Adrenal gland (tissue), 12 donors: ENCODE data around the gene TES. TPM values are rescaled to one million over a fixed set of nuclear protein-coding genes. Genes with fewer than 3 reads are reported as not detected.

Experiments used
- DNase-seq, 7 donors: peaks; one replicate each; pipeline ENCODE4 v3.0.0-alpha.2; 2019 to 2020
- H3K27ac ChIP-seq, 5 donors: fragments of 200-600 bp; sonication (generic) in 4 of 5; 1 replicate in 3 of 5; 2 replicates in 2 of 5; pipeline versions ENCODE4 v1.5.1 to v1.8.0; 2016 to 2020; ENCODE audit warnings: mild to moderate bottlenecking in 1 of 5
- H3K27me3 ChIP-seq: fragments of 200-600 bp; 2 replicates; pipeline ENCODE4 v1.8.0; 2021
- H3K36me3 ChIP-seq, 2 donors: fragments of 200-600 bp; replicated peaks in 1 of 2; 1 replicate in 1 of 2; 2 replicates in 1 of 2; pipeline versions ENCODE4 v1.5.1 to v1.8.0; 2018 to 2022
- H3K4me1 ChIP-seq, 2 donors: fragments of 200-600 bp; replicated peaks in 1 of 2; 1 replicate in 1 of 2; 2 replicates in 1 of 2; pipeline versions ENCODE4 v1.5.1 to v1.8.0; 2018 to 2021
- H3K4me3 ChIP-seq, 4 donors: fragments of 200-600 bp; sonication (generic) in 3 of 4; one replicate each; pipeline ENCODE4 v1.5.1; 2016 to 2018
- H3K9me3 ChIP-seq, 3 donors: fragments of 200-600 bp; sonication (generic) in 1 of 3; replicated peaks in 1 of 3; 1 replicate in 2 of 3; 2 replicates in 1 of 3; pipeline versions ENCODE4 v1.5.1 to v1.8.0; 2016 to 2021
- POLR2A ChIP-seq, 2 donors: fragments of 450-650 bp; IDR thresholded peaks; one replicate each; pipeline ENCODE4 v1.6.1; 2017; ENCODE audit warnings: antibody characterized with exemption in 2 of 2, mild to moderate bottlenecking in 2 of 2, moderate library complexity in 1 of 2
- WGBS, 4 donors: extraction: QIAGEN DNeasy Blood & Tissue Kit in 2 of 4; methylation state at CpG; one replicate each; pipeline versions ENCODE4 v1.1.5 to v1.1.7; 2013 to 2017; 5-methylcytosine and 5-hydroxymethylcytosine counted together
- intact Hi-C, 2 donors: fragments of 100-400 bp; cut with DNase I; formaldehyde crosslinking; loops; one replicate each; pipeline versions ENCODE4 v1.14.1 to v1.15.0; 2022 to 2023
- polyA plus RNA-seq, 3 donors: library from polyadenylated mRNA; stranded (reverse); fragments of 200-250 nt in 2 of 3; fragments of 350-450 nt in 1 of 3; fragmentation: Illumina TruSeq in 1 of 3; extraction: RNeasy Lipid Tissue Mini Kit (QIAGEN cat#74804) in 1 of 3; gene quantifications; one replicate each; pipeline ENCODE4 v1.2.3, GENCODE V29; 2013 to 2014
- total RNA-seq, 9 donors: library from RNA; depleted of rRNA in 4 of 9; stranded (reverse); fragments of >200 nt in 4 of 9; fragments of 120-200 nt in 1 of 9; fragmentation: NEBNext Ultra II Directional in 1 of 9; extraction: Animal tissue kit (Norgen Biotek cat#: 25700) in 1 of 9; gene quantifications; one replicate each; pipeline versions ENCODE4 v1.1.0 to v1.2.4, GENCODE V29; 2013 to 2023
- TF ChIP-seq, protein P1 (sequence below), 6 experiments: fragments of 450-650 bp in 4 of 6; fragments of 200-600 bp in 2 of 6; sonication (generic) in 1 of 6; IDR thresholded peaks; 1 replicate in 5 of 6; 2 replicates in 1 of 6; pipeline versions ENCODE4 v1.5.1 to v1.8.0; 2016 to 2021; ENCODE audit warnings: antibody characterized with exemption in 6 of 6, mild to moderate bottlenecking in 2 of 6, moderate library complexity in 1 of 6
- donor health status: healthy with polysubstance abuse.
- donor health status: Bipolar disorder and iron deficiency.
- donor health status: DM: yes; HTN: yes; CAD: no.
- donor health status: DM: no; HTN: no; CAD: no.
- donor health status: DM: no; HTN: no; CAD: no.
- donor health status: DM: yes; HTN: yes; CAD: no.

Gene TES
- total and polyA plus RNA-seq, 12 donors: 3.9 to 21.8 (median 12.5) TPM

DNA sequence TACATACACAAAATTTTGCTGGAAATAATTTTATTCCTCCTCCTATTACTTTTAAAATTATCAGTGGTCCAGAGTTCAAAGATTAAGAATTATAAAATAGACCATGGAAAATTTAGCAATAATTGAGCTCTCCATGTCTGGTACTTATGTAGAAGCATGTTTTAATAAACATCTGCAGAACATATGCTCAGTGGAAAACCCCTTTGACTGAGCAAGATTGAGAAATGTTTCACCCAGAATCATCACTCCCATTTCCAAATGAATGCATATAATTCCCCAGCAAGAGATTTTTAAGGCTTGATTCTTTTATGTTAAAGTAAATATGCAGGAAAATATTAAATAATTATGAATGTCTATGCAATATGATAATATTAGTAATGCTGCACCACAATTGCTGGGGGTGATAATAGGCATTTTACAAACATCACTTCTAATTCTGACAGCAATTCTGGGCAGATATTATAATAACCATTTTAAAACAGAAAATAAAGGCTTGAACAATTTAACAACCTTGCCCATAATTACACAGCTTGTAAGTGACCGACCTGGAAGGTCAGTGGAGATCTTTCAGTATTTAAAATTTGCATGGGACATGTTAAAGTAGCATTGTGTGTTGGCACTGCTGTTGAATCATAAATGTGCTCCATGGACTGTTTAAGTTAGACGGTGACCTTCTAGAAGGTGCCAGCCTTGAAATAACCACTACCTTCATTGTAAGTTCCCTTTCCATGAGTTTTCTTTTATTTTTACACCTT lies 45.6 kb upstream of the TES start:
- intact Hi-C loops: no loop called here
- 71 to 88% (median 73%) methylated on average over 2 of the region's 2 CpGs for WGBS, 4 donors
- Histone ChIP-seq H3K4me1 (no peaks in the 10 kb centered on the region), H3K27ac (no peak overlapping the region), H3K9me3 (no peaks in the 10 kb centered on the region), H3K36me3 (no peaks in the 10 kb centered on the region), H3K4me3 (no peak overlapping the region), H3K27me3 (no peaks in the 10 kb centered on the region)
- no peak for DNase-seq
- TF ChIP-seq, protein P1, sequence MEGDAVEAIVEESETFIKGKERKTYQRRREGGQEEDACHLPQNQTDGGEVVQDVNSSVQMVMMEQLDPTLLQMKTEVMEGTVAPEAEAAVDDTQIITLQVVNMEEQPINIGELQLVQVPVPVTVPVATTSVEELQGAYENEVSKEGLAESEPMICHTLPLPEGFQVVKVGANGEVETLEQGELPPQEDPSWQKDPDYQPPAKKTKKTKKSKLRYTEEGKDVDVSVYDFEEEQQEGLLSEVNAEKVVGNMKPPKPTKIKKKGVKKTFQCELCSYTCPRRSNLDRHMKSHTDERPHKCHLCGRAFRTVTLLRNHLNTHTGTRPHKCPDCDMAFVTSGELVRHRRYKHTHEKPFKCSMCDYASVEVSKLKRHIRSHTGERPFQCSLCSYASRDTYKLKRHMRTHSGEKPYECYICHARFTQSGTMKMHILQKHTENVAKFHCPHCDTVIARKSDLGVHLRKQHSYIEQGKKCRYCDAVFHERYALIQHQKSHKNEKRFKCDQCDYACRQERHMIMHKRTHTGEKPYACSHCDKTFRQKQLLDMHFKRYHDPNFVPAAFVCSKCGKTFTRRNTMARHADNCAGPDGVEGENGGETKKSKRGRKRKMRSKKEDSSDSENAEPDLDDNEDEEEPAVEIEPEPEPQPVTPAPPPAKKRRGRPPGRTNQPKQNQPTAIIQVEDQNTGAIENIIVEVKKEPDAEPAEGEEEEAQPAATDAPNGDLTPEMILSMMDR (IDR thresholded peaks at IDR 0.05): no peak
- no peak for TF ChIP-seq POLR2A (IDR thresholded peaks at IDR 0.05)

GRCh38 chr7:116165717-116166116 lies 44.6 kb upstream of the TES start:
- 68 to 75% (median 72%) methylated on average over 2 of the region's 2 CpGs for WGBS, 4 donors
- peak in 1 of 7 donors; percentile 12 for DNase-seq
- TF ChIP-seq POLR2A (IDR thresholded peaks at IDR 0.05): no peak
- TF ChIP-seq, protein P1 (IDR thresholded peaks at IDR 0.05): no peak

GRCh38 chr7:116166156-116166555 lies 44.2 kb upstream of the TES start:
- no peaks in the 10 kb centered on the region for H3K4me1 ChIP-seq
- WGBS, 4 donors: 67 to 86% (median 79%) methylated on average over 2 of the region's 2 CpGs

More at GRCh38 chr7:116165717-116166116, 44.6 kb upstream of the TES start:
- Histone ChIP-seq H3K4me1 (no peaks in the 10 kb centered on the region), H3K36me3 (no peaks in the 10 kb centered on the region), H3K27ac (peak overlapping the region in 1 of 5 donors; percentile 36), H3K4me3 (no peak overlapping the region), H3K9me3 (no peaks in the 10 kb centered on the region), H3K27me3 (no peaks in the 10 kb centered on the region)
- intact Hi-C loops: no loop called here

DNA sequence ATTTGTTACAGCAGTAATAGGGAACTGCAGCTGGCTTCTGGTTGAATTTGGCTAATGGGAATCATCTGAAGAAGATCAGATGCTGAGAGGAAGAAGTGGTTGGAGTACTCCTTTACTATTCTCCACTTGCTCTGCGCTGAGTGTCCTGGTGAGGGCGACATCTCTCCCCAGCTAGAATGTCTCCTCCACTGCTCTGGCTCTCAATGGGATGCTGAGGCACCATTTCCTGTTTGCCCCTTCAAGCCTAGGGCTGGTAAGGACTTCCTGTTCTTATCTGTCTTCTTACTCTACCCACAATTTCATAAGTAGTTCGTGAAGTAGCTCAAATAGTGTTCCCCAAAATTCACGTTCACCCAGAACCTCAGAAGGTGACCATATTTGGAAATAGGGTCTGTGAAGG lies 43.2 kb upstream of the TES start:
- H3K36me3 ChIP-seq: no peaks in the 10 kb centered on the region
- no peak overlapping the region for H3K27ac ChIP-seq
- DNase-seq: no peak
- no peak overlapping the region for H3K4me3 ChIP-seq
- no peak for TF ChIP-seq POLR2A (IDR thresholded peaks at IDR 0.05)
- TF ChIP-seq, protein P1 (IDR thresholded peaks at IDR 0.05): no peak
- intact Hi-C loops: no loop called here
- no peaks in the 10 kb centered on the region for H3K27me3 ChIP-seq
- H3K9me3 ChIP-seq: no peaks in the 10 kb centered on the region
- 67 to 85% (median 76%) methylated on average over 4 of the region's 4 CpGs for WGBS, 4 donors
- no peaks in the 10 kb centered on the region for H3K4me1 ChIP-seq

More at GRCh38 chr7:116166156-116166555, 44.2 kb upstream of the TES start:
- Histone ChIP-seq H3K9me3 (no peaks in the 10 kb centered on the region), H3K27ac (peak overlapping the region in 1 of 5 donors; percentile 36), H3K4me3 (no peak overlapping the region), H3K27me3 (no peaks in the 10 kb centered on the region), H3K36me3 (no peaks in the 10 kb centered on the region)
- DNase-seq: no peak
- intact Hi-C loops: no loop called here
- TF ChIP-seq POLR2A (IDR thresholded peaks at IDR 0.05): no peak
- TF ChIP-seq, protein P1 (IDR thresholded peaks at IDR 0.05): no peak
